Non-pigmented ciliary epithelial cell (primary cell): ENCODE data around the gene TDRD6.
"Not testable (repeated sequence)": the region's sequence is repeated elsewhere in the genome, so short reads cannot be mapped to it uniquely, and the experiment has no call there.

Experiments used
- DNase-seq: peaks from one replicate; pipeline ENCODE4 v3.0.0-alpha.2; 2010; ENCODE audit warnings: low read depth

The TDRD6 gene

GRCh38 chr6:46744159-46744725 is 56.6 kb downstream of the TDRD6 start:
- DNase-seq: not testable (repeated sequence)

- no peak for DNase-seq
Observed at GRCh38 chr6:46745973-46746372, 58.3 kb downstream of the TDRD6 start.

GRCh38 chr6:46746696-46747095 is 59.0 kb downstream of the TDRD6 start, which contains the start of gene ANKRD66:
TSS of gene ANKRD66 (plus strand) at chr6:46746933. CDS start at chr6:46751949, 5,016 bp downstream.
- no peak for DNase-seq

- no peak for DNase-seq
Observed at GRCh38 chr6:46748940-46749503, 61.3 kb downstream of the TDRD6 start.

- DNase-seq: no peak
Observed at GRCh38 chr6:46749731-46750130, 62.0 kb downstream of the TDRD6 start.

- no peak for DNase-seq
Observed at GRCh38 chr6:46751658-46752057, 64.0 kb downstream of the TDRD6 start.
